ENCODE measurements around the gene ZNF771.

GRCh38 chr16:30369091-30369937, 38.1 kb upstream of the ZNF771 start:
- TF ChIP-seq, protein P1, sequence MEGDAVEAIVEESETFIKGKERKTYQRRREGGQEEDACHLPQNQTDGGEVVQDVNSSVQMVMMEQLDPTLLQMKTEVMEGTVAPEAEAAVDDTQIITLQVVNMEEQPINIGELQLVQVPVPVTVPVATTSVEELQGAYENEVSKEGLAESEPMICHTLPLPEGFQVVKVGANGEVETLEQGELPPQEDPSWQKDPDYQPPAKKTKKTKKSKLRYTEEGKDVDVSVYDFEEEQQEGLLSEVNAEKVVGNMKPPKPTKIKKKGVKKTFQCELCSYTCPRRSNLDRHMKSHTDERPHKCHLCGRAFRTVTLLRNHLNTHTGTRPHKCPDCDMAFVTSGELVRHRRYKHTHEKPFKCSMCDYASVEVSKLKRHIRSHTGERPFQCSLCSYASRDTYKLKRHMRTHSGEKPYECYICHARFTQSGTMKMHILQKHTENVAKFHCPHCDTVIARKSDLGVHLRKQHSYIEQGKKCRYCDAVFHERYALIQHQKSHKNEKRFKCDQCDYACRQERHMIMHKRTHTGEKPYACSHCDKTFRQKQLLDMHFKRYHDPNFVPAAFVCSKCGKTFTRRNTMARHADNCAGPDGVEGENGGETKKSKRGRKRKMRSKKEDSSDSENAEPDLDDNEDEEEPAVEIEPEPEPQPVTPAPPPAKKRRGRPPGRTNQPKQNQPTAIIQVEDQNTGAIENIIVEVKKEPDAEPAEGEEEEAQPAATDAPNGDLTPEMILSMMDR (IDR thresholded peaks at IDR 0.05): no peak
- TF ChIP-seq ZFX (IDR thresholded peaks at IDR 0.05; ENCODE audit: borderline replicate concordance): no peak
